Measurements from ENCODE around the gene ATAD5. TPM values are rescaled to one million over a fixed set of nuclear protein-coding genes. Genes with fewer than 3 reads are reported as not detected.

Gene ATAD5
- polyA plus RNA-seq, 1 donor (not counting 4 experiments of a cell fraction or from before 2014, with no cell fraction given), result 2.2 TPM

- DNase-seq (ENCODE audit: low read depth, low spot score), result no peak
- Histone ChIP-seq H3K9me3 (ENCODE audit: control insufficient read depth, low read depth, low read length) (no peaks in the 10 kb centered on the region), H3K27ac (ENCODE audit: control insufficient read depth, insufficient read depth, low read length) (no peak overlapping the region), H3K36me3 (ENCODE audit: control insufficient read depth in 2 of 2, extremely low read depth in 1 of 2, insufficient read depth in 2 of 2, low read length in 2 of 2) (peaks cover 0 to 10% of the 10 kb centered on the region in 2 experiments), H3K4me3 (ENCODE audit: control insufficient read depth in 2 of 3, extremely low read depth in 1 of 3, insufficient read depth in 2 of 3, low read depth in 1 of 3, low read length in 3 of 3) (no peak overlapping the region), H3K4me2 (ENCODE audit: control insufficient read depth, extremely low read depth, insufficient read depth, low read depth, low read length) (no peak overlapping the region), H4K20me1 (ENCODE audit: control insufficient read depth, extremely low read depth, insufficient read depth, low read length) (no peaks in the 10 kb centered on the region), H3K27me3 (ENCODE audit: control insufficient read depth, extremely low read depth, insufficient read depth, low read length) (no peaks in the 10 kb centered on the region), H3K4me1 (ENCODE audit: control insufficient read depth, extremely low read depth, insufficient read depth, low read length) (no peaks in the 10 kb centered on the region), H3K79me2 (ENCODE audit: control insufficient read depth, insufficient read depth, low read length) (no peaks in the 10 kb centered on the region), H3K9ac (ENCODE audit: control insufficient read depth, extremely low read depth, insufficient read depth, low read length) (no peak overlapping the region), H3K9me1 (ENCODE audit: control insufficient read depth, extremely low read depth, insufficient read depth, low read length) (no peaks in the 10 kb centered on the region), H2AFZ (ENCODE audit: control insufficient read depth, low read length) (no peak overlapping the region)
- no peak for TF ChIP-seq EZH2 (IDR thresholded peaks at IDR 0.05; ENCODE audit: low read length)
- no peak for TF ChIP-seq CTCF (optimal IDR thresholded peaks at IDR 0.05 in 1 of 3, IDR thresholded peaks at IDR 0.05 in 1 of 3, conservative IDR thresholded peaks at IDR 0.05 in 1 of 3; ENCODE audit: extremely low read depth in 1 of 3, insufficient read depth in 2 of 3, low read length in 3 of 3)
- dilution Hi-C loops (cut with MboI; ENCODE audit: extremely low pct_ligation_motif_present, low sequenced_read_pairs), result no loop called here
- no peak for FAIRE-seq
Observed at GRCh38 chr17:30840771-30841170, 9.0 kb downstream of the ATAD5 start.

- FAIRE-seq, result no peak
- H3K36me3 ChIP-seq (ENCODE audit: control insufficient read depth in 2 of 2, extremely low read depth in 1 of 2, insufficient read depth in 2 of 2, low read length in 2 of 2), result peaks cover 0 to 4% of the 10 kb centered on the region in 2 experiments
- H3K9ac ChIP-seq (ENCODE audit: control insufficient read depth, extremely low read depth, insufficient read depth, low read length), result no peak overlapping the region
- TF ChIP-seq EZH2 (IDR thresholded peaks at IDR 0.05; ENCODE audit: low read length) (no peak), CTCF (optimal IDR thresholded peaks at IDR 0.05 in 1 of 3, IDR thresholded peaks at IDR 0.05 in 1 of 3, conservative IDR thresholded peaks at IDR 0.05 in 1 of 3; ENCODE audit: extremely low read depth in 1 of 3, insufficient read depth in 2 of 3, low read length in 3 of 3) (no peak)
- no peak overlapping the region for H3K4me2 ChIP-seq (ENCODE audit: control insufficient read depth, extremely low read depth, insufficient read depth, low read depth, low read length)
- no peaks in the 10 kb centered on the region for H3K27me3 ChIP-seq (ENCODE audit: control insufficient read depth, extremely low read depth, insufficient read depth, low read length)
- no peaks in the 10 kb centered on the region for H4K20me1 ChIP-seq (ENCODE audit: control insufficient read depth, extremely low read depth, insufficient read depth, low read length)
- H3K4me1 ChIP-seq (ENCODE audit: control insufficient read depth, extremely low read depth, insufficient read depth, low read length), result no peaks in the 10 kb centered on the region
- no peak overlapping the region for H3K4me3 ChIP-seq (ENCODE audit: control insufficient read depth in 2 of 3, extremely low read depth in 1 of 3, insufficient read depth in 2 of 3, low read depth in 1 of 3, low read length in 3 of 3)
- H3K79me2 ChIP-seq (ENCODE audit: control insufficient read depth, insufficient read depth, low read length), result no peaks in the 10 kb centered on the region
- dilution Hi-C loops (cut with MboI; ENCODE audit: extremely low pct_ligation_motif_present, low sequenced_read_pairs), result no loop called here
- DNase-seq (ENCODE audit: low read depth, low spot score), result no peak
- H2AFZ ChIP-seq (ENCODE audit: control insufficient read depth, low read length), result no peak overlapping the region
- H3K27ac ChIP-seq (ENCODE audit: control insufficient read depth, insufficient read depth, low read length), result no peak overlapping the region
- no peaks in the 10 kb centered on the region for H3K9me1 ChIP-seq (ENCODE audit: control insufficient read depth, extremely low read depth, insufficient read depth, low read length)
- H3K9me3 ChIP-seq (ENCODE audit: control insufficient read depth, low read depth, low read length), result no peaks in the 10 kb centered on the region
Observed at GRCh38 chr17:30848021-30848420, 16.3 kb downstream of the ATAD5 start.
